Embryonic facial prominence (tissue), 1 donor: ENCODE measurements around the gene NOL11.
"Not testable (repeated sequence)": the region's sequence is repeated elsewhere in the genome, so short reads cannot be mapped to it uniquely, and the experiment has no call there.

Source experiments
- DNase-seq: peaks from one replicate; pipeline ENCODE4 v3.0.0-alpha.2; 2016; ENCODE audit errors: extremely low spot score

NOL11 gene

DNA sequence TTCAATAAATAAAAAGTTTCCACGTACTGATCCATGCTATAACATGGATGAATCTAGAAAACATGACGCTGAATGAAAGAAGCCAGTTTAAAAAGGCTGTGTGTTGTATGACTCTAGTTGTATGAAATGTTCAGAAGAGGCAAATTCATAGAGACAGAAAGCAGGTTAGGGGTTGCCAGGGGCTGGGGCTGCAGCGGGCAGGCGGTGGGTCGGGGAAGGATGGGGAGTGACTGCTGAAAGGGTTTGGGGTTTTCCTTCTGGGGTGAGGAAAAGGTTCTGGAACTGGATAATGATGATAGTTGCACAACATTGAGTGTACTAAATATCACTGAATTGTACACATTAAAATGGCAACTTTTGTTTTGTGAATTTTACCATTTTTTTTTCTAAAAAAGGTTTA lies 36.3 kb downstream of the NOL11 start:
- DNase-seq: no peak

DNA sequence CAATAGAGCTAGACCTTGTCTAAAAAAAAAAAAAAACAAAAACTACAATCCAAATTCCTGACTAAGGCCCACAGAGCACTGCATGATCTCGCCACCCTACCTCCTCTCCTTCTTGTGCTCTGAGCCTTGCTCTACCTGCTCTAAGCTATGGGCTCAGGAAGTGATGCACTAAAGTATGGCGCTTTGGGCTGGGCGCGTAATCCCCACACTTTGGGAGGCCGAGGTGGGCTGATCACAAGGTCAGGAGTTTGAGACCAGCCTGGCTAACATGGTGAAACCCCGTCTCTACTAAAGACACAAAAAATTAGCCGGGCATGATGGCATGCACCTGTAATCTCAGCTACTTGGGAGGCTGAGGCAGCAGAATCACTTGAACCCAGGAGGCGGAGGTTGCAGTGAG lies 37.0 kb downstream of the NOL11 start:
- not testable (repeated sequence) for DNase-seq

DNA sequence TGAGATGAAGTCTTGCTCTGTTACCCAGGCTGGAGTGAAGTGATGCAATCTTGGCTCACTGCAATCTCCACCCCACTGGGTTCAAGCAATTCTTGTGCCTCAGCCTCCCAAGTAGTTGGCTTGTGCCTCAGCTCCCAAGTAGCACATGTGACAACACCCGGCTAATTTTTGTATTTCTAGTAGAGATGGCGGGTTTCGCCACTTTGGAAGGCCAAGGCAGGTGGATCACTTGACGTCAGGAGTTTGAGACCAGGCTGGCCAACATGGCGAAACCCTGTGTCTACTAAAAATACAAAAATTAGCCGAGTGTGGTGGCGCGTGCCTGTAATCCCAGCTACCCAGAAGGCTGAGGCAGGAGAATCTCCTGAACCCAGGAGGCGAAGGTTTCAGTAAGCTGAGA lies 39.0 kb downstream of the NOL11 start:
- not testable (repeated sequence) for DNase-seq

DNA sequence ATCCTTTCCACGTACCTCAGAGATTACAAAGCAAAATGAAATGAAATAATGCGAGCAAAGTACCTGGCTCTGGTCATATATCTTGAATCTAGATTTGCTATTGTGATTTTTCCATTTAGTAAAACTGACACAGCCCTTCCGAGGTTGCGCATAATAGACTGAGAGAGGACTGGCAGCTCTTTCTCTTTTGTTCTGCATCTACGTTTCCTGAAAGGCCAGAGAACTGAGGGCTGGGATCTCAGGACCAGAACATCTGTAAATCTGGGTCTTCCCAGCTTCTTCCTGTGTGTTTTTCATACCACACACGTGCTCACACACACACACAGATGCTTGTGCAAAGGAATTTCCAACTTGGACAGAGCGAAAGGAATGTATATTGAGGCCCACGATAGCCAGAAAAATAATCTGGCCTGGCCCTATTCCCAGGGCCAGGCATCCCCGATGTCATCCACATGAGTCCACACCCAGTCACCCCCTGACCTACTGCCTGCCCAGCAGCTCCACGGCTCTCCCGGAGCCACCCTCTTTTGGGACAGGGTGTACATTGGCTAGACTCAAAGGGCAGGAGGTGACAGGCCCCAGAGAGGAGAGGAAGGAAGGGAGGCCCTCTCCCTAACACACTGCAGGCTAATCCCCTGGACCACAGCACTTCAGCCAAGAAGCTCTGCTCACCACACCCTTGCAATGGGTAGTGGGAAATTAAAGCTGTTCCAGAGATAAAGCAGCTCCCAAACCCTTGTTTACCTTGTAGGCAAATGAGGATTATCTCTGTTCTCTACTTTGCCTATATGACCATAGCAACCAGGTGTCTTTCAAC lies 41.8 kb downstream of the NOL11 start:
- DNase-seq: no peak

DNA sequence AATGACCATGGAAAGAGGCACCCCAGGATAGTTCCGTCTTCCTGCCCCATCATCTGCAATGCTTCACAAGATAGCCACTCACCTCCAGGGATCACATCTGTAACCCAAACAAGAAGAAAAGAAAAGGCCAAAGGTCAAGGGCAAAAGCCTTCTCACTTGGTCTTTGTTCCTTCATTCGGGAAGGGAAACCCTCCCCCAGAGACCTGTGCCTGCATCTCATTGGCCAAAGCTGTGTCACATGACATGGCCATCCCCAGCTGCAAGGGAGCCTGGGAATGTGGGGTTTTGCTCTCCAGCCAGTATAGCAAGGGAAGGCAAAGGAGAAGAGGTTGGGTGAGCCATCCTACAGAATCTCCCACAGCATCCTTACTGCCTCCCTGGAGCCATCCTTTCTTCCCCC lies 47.9 kb downstream of the NOL11 start:
- no peak for DNase-seq

DNA sequence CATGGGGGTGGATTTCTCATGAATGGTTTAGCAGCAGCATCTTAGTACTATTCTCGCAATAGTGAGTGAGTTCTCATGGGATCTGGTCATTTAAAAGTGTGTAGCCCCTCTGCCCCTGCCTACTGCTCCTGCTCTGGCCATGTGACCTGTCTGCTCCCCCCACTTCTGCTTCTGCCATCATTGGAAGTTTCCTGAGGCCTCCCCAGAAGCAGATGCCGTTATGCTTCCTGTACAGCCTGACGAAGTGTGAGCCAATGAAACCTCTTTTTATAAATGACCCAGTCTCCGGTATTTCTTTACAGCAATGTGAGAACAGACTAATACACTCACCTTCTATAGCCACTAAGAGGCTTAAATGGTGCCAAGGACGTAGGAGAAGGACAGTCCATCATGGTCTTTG lies 51.5 kb downstream of the NOL11 start:
- no peak for DNase-seq

DNA sequence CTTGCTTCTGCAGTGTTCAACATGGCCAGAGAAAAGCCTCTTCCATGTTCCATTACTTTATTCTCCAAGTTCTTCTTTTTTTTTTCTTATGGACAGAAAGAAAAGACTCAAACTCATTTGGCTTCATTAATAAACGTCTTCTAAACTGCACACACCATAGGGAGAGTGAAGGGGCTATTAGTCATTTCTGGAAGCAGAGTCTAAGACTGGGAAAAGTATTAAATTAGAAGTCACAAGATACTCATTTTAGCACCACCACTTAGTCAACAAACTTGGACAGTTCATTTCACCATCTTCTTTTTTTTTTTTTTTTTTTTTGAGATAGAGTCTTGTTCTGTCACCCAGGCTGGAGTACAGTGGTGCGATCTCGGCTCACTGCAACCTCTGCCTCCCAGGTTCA lies 52.8 kb downstream of the NOL11 start:
- DNase-seq: no peak

DNA sequence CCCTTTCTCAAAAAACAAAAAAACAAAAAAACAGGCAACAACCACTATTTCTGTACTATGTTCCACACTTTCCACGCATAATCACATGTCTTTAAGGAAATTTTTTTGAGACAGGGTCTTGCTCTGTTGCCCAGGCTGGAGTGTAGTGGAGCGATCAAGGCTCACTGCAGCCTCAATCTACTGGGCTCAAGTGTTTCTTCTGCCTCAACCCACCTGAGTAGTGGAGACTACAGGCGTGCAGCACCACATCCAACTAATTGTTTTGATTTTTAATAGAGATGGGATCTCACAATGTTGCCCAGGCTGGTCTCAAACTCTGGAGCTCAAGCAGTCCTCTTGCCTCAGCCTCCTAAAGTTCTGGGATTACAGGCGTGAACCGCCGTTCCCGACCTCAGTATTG lies 54.9 kb downstream of the NOL11 start:
- DNase-seq: no peak

DNA sequence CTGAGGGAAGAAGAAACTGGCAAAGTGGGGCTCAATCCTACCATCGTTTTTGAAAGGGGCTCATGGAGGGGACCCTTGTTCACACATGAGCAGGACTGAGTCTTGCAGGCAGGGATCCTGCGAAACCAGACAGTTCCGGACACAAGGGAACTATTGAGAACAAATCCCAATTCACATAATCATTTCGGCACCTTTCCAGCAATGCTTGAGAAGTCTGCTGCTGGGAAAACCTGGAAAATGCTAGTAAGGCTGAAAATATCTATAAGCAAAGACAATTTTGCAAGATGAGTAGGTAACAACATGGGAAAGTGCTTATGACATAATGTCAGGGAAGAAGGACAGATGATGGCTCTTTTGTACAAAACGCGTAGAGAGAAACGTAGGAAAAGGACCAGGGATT lies 55.5 kb downstream of the NOL11 start:
- no peak for DNase-seq

DNA sequence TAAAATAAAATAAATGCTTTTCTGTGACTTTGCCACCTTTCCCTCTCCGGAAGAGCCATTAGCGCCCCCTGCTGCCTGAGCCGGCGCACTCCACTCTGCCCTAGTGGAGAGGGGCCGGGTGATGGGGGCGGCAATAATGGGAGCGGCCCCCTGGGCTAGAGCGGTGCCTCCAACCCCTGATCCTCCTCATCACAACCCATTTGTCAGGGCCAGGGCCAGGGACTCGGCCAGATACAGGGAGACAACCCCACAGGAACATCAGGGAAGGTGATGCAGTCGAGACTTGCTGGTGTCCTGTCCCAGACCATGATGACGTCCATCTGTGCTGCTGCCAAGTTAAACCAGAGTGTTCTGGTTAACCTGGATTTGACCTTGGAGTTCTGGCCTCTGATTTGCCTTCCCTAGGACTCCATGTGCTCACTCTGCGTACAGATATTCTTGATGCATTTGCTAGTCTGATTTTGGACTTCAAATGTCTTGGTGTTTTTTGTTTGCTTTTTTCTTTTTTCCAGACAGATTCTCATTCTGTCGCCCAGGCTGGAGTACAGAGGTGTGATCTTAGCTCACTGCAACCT lies 61.4 kb downstream of the NOL11 start:
- DNase-seq: no peak

DNA sequence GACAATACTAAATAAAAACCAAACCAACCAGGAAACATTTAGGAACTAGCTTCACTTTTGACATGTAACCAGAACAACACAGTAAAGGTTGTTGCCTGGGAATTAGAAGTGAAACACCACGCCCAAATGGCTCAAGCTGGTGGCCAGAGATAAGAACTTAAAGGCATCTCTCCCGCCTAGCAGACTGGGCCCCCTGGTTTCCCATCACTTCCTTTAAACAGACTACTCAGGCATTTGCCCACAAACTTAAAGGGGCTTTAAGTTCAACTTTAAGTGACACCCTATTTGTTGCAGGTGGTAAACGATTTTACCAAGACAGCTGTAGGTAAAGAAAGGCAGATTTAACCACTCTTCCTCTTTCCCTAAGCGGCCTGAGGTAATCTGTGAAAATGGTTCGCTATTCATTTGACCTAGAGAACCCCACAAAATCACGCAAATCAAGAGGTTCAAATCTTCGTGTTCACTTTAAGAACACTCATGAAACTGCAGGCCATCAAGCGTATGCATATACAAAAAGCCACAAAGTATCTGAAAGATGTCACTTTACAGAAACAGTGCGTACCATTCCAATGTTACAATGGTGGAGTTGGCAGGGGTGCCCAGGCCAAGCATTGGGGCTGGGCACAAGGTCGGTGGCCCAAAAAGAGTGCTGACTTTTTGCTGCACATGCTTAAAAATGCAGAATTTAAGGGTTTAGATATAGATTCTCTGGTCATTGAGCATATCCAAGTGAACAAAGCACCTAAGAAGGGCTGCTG lies 66.8 kb downstream of the NOL11 start:
- no peak for DNase-seq

DNA sequence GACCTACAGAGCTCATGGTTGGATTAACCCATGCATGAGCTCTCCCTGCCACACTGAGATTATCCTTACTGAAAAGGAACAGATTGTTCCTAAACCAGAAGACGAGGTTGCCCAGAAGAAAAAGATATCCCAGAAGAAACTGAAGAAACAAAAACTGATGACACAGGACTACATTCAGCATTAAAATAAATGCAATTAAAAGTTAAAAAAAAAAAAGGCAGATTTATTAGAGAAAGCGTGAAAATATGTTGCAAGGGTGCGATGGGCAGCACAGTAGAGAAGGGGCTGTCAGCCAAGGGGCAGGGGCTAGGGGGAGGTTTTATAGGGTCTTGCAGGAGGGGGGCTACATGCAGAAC lies 67.4 kb downstream of the NOL11 start:
- DNase-seq: no peak

DNA sequence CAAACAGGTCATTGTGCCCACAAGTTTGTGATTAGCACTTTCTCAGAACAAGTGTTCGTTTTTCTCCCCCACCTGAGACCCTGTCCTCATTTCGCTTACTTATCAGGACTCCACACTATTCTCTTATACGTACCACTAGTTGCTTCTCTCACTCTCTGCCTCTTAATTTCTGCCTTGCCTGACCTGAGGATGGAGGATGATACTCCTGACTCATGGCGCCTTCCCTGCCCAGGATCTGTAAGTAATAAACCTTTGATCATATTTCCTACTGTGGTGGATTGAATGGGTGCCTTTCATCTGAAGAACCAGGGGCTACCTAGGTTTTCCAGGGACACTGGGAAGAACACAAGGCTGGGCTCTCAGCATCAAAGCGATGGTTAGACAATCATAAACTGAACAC lies 67.8 kb downstream of the NOL11 start:
- DNase-seq: no peak
